ENCODE data around the gene EPS8. TPM values are rescaled to one million over a fixed set of nuclear protein-coding genes. Genes with fewer than 3 reads are reported as not detected.

The EPS8 gene
- polyA plus RNA-seq, 5 donors: 31.3 to 43.3 (median 37.4) TPM

DNA sequence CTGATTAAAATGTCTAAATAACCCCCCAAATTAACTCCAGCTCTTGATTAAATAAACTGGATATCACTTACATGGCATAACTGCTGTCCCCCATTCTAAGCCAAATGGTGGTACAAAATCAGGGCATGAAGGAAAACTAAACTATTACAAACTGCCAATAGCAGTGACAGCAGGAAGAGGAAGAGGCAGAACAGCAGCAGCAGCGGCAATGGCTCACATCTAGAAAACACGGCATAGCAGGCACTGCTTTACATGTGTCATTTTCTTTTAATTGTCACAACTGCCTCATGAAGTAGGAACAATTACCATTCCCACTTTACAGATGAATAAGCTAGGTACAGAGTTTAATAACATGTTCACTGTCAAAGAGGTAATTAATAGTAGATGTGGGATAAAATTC, 92.0 kb downstream of the EPS8 start:
- DNase-seq: no peak

DNA sequence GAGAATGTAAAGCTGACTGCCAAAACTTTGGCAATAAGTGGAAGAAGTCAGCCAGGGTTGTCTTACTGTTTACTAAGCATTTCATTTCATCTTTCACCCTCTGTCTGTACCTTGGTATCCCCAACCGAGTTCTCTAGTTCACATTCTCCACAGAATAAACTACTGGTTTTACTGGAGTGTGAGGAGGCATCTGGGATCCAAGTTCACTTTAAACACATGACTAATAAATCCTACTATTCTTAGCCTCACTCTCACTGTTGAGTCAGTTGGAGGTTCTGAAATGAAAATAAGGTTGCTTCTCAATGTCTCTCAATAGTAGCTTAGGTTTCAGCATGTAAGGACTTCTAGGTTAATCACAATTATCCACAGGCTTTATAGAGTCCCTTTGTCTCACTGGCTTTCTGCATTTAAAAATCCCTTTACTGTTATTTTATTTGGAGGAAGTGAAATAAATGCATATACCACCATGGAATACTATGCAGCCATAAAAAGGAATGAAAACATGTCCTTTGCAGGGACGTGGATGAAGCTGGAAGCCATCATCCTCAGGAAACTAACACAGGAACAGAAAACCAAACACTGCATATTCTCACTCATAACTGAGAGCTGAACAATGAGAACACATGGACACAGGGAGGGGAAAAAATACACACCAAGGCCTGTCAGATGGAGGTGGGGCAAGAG, 95.8 kb downstream of the EPS8 start:
- no peak for DNase-seq

DNA sequence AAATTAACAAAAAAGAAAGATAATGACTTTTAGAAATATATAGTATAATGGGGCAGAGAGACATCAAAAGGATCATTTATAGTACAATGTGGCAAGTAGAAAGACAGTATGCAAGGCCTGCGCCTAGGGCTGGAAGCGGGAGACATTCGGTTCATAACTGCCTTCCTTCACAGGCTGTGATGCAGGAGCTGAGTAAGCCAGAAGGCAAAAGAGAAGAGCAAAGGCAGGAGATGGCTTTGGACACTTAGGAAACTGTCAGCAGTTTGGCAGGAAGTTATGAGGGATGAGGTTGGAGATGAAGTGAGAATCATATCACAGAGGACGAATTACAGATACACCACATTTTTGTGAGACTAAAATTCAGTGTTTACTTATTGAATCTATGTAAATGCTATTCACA, 97.8 kb downstream of the EPS8 start:
- no peak for DNase-seq

DNA sequence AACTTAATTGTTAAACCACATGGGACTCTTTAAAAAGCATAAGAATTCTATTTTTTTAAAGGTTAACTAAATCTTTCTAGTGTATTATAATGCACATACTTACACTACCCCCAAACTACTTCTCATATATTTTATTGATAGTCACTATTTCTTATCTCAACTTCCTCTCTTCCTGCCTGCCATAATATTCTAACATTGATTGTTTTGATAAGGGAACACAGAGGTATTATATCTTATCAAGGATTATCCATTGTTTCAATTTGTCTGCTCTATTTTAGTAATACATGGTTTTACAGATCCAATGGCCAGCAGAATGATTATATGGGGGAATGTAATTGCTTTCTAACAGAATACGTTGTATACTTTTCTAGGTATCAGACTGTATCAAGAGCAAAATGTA, 98.9 kb downstream of the EPS8 start:
- DNase-seq: no peak

DNA sequence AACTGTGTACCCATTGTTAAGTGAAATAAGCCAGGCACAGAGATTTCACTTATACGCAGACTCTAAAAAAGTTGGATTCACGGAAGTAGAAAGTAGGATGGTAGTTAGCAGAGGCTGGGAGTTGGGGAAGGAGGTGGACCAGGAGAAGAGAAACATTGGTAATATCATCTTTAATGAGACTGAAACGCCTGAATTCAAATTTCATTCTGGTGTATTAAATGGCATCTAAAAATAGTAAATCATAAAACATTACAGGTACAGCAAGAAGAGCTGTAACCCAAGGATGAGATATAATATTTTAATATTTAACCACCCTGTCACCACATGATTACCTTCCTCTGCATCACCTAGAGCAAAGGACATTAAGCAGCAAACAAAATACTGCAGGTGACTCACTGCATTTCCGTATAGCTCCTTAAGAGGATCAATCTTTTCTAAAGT, 99.4 kb downstream of the EPS8 start:
- no peak for DNase-seq

DNA sequence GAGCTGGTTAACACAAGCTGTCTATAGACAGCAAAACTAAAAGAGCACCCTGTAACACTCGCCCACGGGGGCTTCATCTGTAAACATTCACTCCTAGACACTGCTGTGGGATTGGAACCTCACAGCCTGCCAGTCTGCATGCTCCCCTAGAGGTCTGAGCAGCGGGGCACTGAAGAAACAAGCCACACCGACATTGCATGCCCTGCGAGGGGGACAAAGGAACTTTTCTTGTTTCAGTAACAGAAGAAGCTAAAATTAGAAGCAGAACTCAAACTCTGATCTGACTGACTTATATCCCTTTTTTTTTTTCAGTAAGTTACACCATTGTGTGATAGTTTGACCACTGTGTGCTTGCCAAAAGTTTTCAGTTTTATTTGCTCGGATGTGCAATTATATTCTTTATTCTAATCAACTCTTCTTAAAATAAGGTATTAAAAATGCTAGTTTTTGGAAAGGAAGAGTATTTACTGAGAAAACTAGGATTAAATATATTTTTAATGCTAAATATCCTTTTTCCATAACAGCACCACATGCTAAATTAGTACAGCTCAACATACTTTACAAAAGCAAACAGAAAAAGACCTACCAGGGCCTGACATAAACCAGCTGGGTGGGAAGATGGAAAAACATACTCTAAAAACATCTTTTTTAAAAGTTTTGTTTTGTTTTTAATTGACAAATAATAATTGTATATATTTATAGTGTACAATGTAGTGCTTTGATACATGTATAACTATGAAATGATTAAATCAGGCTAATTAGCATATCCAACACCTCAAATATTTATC, 100.2 kb downstream of the EPS8 start:
- DNase-seq: no peak

DNA sequence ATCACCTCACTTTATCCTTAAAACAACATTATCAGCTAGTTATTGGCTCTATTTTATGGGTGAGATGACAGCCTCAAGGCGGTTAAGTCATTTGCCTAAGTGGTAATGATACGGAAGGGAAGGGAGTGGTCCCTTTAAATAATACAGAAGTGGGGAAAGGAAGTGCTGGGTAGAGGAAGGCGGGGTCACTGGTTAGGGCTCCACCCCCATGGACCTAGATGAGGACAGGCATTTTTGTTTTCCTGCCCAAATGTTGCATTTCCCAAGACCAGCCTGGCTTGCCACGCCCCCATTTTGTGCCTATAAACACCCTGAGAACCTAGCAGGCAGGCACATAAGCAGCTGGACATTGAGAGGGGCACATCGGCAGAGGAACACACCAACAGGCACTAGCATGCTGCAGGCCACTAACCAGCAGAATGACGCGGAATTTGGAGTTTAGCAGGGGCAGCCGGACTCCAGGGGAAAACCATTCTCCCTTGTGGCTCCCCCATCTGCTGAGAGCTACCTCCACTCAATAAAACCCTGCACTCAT, 100.9 kb downstream of the EPS8 start:
- DNase-seq: no peak

DNA sequence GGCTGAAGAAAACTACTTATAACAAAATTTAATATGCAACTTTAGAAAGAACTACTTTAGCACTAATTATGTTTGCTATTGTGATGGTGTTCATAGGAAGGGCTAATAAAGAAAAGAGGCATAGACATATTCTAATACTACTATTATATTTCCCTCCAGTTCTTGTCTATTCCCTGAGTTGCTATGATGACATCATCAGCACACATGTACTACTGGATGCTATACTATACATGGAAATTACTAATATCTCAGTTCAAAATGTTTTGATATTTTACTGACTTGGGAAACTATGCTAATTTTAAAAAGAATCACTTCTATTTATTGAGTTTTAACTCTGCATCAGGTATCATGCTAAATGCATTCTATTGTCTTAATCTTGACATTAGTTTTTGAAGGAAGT, 101.6 kb downstream of the EPS8 start:
- no peak for DNase-seq

DNA sequence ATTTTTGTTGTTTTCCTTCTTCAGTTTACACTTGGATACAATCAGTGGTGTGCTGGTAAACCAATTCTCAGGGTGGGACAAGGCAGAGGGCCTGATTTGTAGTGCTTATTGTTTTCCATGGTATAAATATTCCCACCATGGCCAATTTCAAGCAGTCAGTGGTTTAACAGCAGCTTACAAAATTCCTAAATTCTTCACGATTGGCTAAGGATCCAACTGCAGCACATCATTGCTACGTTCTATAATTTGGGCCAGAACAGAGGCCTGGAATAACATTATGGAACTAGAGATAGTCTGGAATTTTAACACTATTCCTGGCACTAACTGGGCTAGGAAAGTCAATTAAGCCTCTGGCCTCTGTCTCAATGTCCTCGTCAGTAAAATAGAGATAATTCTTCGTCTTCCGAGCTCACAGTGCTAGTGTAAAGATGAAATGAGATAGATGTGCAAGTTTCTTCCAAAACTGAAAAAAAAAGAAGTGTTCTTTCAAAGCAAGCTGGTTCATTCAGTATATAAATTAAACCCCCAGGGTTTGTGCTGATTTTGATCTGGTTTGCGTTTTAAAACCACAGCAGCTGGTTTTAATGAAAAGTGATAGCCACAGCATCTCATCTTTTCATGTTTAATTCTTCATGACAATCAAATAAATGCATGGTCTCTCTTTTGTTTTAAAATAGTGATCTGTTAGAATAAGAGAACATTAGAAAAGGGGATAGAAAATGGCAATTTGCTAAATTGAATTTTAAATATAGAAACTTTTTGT, 104.1 kb downstream of the EPS8 start:
- DNase-seq: no peak

DNA sequence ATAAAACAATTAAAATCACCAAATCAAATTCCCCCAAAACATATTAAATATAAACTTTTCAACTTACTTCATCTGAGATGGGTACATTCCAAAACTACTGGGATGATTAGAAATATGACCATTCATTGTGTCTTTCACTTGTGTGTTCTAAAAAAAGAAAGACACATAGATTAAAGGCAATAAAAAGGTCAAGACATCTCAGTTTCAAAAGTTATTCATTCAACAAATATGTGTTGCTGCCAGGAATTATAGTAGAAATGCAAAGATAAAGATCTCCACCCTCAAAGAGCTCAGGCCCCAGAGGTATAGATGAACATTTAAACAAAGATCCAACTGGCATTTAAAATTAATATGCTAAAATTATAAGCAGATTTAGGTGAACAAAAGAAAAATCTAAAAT, 106.4 kb downstream of the EPS8 start:
- DNase-seq: no peak

DNA sequence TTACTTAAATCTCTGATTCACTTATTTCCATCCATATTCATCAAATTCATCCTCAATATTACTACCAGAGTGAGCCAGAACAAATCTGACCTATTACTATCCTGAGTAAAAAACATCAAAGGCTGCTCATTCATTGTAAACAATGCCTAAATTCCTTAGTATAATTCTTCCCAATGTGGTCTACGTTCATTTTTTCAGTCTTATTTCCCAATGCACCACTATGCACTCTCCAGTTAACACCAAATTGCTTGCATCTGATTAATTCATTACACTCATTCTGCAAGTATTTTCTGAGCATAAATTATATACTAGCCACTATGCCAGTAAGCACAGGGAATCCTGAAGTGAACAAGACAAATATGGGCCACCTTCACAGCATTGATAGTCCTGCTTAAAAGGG, 110.0 kb downstream of the EPS8 start:
- DNase-seq: no peak

DNA sequence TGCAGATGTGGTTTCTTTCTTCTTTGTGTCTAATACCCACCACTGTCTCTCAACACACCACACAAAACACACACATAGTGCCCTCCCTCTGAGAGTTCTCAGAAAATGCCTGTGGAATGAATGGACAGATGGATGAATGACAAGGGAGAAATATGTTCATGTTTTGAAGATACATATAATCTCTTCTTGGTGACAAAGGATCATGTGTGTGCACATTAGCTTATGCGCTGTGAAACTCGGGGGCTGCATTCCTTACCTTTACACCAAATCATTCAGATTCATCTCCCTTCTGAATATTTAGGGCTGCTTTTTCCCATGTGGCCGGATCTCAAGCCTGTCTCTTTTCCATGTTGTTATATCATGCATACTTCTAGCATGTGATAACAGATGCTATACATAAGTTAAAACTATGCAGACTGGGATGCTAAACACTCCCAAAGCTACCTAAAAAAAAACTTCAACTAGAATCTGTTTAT, 111.4 kb downstream of the EPS8 start:
- no peak for DNase-seq

DNA sequence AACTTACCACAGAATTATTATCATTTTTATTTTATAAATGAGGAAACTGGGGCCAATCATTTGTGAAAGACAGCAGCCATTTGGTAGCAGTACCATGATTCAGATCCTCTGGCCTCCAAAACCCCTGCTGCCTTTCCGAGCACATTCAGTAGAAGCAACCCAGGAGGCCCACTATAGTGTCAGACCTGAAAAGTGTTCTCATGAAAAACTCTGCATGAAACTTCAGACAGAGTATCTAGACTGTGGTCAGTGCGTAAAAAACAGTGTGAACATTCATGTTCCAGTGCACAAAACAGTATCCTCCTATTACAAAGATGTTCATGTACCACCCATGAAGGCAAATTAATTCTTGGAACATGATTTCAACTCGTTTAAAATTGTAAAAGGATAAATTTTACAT, 112.0 kb downstream of the EPS8 start:
- DNase-seq: no peak

DNA sequence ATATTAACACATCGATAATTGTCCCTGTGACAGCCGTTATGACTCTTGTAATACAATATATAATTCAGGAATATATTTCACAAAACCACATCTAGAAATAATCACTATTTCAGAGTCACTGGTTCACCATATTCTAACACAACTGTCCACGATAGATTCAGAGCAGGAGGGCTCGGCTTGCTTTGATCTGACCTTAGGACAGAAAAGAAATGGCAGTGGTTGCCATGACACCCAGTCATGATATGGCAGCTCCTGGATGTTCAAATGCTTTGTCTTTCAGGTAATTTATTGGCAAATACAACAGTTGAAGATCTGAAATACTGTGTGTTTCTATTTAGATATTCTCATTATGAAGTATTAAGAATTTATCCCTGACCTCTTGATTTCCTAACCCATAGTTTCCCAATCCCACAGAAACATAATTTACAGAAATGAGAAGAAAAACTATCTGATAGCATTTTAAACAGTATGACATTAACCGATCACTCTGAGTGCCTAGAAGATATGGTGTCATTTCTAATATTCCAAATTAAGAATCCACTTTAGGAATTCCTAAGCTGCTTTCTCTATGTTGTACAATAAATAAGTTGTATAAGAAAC, 116.4 kb downstream of the EPS8 start:
- DNase-seq: no peak

DNA sequence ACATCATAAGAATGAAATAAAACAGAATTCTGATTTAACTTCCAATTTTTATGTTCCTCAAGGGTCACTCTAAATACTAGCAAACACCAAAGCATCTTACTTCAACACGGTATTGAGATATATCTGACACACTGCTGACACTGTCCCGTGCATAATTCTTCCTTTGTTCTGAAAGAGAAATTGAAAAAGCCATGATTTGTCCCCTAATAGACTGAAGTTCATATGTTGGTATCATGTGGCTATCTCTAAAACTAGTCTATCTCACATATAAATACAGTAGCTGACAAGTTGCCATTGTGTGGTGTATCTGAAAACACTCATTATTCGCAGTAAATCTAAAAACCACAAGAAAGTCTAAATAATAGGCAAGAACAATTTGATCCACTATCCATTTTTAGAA, 118.4 kb downstream of the EPS8 start:
- no peak for DNase-seq

DNA sequence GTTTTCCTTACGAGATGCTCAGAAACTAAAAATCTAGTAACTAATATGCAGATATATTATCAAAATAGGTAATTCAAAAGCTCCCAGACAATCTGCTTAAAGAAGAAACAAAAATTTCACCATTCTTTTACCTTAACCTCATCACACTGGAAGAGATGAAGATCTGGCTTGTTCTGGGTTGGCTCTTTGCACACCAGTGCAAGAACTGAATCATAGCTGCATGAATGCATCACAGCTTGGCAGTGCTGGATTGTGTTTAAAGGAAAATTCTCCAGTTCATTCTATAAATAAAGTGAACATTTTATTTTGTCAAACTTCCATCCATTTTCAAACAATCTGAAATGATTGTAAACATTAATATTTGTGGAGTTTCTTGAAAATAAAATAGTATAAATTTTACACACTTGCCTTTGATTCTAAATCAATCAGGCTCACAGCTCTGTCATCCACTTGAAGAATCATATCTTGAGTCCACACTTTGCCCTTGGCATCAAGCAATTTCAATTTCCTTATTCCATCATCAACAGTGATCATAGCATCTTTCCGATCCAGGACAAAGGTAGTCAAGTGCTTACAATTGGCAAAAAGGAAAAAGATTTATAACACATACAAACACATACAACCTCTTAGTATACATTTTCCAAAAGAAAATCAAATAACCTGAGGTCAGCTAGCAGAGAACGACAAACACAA, 119.8 kb downstream of the EPS8 start:
- no peak for DNase-seq

DNA sequence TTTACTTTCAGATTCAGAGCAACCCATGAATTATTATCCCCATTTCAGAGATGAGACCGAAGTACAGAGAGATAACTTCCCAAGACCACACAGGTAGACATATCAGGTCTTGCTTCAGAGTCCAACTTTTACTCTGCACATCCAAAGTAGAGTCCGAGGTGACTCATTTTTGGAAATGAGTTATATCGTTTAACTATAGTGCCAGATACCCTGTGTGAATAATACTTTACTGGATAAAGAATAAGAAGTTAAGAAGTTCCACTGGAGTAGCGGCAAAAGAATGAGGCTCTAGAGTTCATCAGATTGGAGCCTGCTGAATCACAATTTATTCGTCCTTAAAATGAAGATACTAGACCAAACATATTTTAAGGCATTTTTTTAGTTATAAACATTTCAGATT, 124.7 kb downstream of the EPS8 start:
- no peak for DNase-seq

DNA sequence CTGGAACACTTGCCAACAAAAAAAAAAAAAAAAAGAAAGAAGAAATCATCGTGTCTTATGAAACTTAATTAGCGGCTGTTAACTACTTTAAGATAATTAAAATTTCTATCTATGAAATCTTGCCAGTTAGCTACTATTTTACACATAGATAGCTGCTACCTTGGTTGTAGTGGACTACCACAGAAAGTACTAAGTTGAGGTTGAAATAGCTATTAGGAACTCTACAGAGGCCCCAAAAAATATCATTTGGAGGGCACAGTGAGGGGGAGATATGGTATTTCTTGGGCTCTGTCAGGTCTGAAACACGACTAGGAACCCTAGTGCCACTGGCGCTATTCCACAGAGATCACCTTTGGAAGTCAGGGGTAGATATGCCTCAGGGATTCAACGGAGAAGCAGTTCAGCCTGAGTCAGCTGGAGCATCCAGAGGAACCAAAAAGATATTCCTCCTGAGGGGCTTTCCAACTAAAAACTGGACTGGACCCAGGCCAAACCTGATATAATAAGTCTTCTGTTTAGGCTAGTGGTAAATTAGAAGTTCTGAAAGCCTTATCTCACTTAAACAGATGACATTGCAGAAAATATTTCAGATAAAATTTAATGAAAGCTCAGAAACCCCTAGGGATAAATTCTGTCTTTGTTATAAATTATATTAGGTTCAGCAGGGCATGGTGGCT, 126.1 kb downstream of the EPS8 start:
- DNase-seq: no peak

DNA sequence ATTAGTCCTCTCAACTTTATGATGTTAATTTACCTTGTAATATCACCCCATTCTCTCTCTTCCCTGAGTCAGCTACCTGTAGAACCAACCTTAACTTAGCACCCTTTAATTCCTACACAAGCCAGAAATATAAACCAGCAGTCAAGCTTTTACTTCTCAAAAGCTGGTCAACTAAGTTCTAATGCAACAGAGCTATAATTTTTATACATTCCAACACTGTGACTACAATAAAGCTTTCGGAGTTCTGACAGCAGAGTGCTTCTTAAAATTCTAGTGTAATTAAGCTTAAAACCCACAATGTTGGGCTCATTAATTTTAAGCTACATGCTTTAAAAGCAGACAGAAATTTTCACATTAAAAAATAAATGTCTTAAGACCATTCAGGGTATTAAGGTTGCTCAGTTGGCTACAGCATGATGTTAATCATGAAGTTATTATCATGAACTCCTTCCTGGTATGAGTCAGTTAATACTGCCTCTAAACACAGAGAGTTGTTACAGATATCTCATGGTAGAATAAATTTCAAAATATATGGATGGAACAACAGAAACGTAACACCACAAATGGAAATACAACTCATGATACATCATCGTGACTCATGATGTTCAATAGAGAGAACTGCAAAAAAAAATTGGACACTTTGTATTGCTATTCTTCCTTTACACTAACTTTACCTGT, 126.7 kb downstream of the EPS8 start:
- no peak for DNase-seq

DNA sequence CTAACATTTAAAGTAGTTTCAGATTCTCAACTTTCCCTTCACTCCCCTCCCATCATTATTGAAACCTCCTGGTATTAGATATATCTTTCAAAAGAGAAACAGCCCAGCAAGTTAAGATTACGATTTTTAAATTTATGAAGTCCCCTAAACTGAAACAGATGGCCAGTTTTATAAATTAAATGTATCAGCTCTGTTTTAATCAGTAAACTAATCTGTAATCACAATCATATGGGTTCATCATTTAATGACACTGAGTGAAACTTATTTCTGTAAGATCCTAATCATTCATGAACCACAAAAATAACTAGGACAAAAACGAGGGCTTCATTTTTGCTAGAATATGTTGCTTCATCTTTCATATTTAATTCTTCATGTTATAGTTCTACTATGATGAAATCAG, 137.8 kb downstream of the EPS8 start:
- DNase-seq: no peak

All from right lung (tissue), 5 donors.